HG02798 (cell line): ENCODE results near the gene SPATA32.

Experiments used
- ATAC-seq: cut with Tn5 transposase; IDR thresholded peaks from one replicate; pipeline ENCODE4 v1.9.1; 2021; ENCODE audit warnings: mild to moderate bottlenecking; ENCODE audit not compliant: unreplicated experiment, poor library complexity

SPATA32 gene

DNA sequence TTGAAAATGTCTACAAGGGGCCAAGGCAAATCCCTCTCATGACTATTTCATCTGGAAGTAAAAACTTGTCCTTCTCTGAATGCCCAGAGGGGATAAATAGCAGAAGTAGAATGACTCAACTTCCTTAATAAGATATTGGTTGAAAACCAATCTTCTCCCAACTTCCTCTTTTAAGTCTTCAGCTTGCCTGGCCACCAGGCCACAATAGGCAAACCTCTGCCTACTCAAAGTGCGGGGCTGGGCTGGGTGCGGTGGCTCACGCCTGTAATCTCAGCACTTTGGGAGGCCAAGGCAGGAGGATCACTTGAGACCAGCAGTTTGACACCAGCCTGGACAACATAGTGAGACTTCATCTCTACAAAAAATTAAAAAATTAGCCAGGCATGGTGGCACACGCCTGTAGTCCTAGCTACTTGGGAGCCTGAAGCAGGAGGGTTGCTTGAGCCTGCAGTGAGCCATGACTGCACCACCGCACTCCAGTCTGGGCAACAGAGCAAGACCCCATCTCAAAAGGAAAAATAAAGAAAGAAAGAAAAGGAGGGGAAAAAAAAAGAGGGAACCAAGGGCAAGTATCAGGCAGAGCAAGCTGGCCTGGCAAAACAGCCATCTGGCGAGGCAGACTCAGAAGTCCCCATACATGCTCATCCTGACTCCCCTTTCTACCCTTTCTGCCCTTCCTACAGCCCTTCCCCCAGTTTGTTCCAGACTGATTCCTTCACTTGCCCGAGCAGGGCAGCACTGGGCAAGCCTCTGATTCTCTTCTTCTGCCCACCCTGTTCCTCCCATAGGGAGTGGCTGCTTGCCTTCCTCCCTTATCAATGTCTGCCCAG is 34.3 kb upstream of the SPATA32 start:
- ATAC-seq, result peak; percentile 31

DNA sequence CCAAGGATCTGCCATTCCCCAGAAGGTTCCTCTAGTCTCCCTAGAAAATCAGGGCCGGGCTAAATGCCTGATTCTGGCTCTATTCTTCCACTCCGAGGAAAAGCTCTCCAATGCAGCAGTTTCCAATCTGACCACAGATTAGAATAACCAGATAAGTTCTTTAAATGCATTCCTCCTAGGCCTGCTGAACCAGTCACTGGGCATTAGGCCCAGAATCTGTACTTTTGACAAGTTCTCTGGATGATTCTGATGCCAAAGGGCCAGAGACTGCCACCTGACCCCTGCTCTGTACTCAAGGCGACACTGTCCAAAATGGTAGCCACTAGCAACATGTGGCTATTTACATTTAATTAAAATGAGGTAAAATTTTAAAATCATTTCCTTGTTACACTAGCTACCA is 32.6 kb upstream of the SPATA32 start:
- ATAC-seq, result no peak

DNA sequence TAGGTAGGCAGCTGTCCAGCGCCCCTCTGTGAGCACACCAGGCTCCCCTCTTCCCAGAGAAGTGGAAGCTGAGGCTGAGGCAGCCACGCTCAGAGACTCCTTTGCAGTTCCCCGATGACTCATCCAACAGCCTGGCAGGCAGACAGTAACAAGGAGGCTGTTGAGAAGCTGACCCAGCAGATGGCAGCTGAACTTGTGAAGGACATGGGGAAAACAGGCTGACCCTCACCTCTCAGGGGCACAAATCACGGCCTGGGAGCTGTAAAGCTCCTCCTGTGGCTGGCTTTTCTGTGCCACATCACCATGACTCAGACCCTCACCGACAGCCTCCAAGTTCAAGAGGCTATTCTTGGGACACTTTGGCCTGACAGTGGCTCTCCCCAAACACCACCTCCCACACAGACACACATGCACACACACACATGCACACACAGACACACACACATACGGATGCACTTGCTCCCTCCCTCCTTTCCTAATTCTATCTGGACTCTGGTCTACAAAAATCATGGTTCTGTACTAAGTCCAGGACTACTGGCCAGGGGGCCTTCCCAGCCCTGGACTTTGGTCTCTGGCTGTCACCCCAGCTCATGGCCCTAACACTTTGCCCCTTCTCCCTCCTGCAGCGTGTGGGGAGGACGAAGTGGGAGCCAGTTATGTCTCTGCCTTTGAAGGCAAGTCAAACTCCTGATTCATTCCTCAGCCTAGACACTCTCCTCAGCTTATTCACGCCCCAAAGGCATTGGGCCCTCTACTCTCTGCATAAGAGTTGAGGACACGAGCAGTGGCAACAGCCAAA is 31.7 kb upstream of the SPATA32 start:
- ATAC-seq, result peak; percentile 31

DNA sequence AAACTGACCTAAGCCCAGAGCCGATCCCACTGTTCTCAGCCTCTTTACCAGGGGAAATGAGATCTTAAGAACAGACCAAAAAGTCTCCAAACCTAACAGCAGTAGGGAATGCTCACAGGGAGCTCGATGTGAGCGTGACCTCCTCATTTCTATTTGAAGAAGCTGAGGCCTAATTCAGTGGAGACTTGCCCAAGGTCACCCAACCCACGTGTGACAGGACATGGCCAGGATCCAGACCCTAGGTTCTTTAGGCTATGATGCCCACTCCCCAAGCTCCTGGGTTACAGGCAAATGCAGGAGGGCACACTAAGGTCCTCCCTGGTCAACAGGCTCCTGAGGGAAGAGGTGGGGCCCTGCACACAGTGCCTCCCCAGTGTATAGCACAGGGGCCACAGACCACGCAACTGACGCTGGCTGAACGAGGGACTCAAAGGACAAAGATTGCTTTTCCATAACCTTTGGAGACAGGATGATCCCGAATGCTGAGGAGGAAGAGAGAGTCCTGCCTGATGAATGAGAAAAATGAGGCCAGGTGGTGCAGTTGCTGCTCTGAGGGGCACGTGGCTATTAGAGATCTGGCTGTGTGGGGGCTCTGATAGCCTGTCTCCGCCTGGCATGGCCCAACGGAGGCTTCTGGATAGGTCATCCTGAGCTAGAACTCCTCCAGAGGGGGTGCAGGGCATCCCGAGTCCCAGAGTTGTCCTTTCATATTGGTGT is 31.0 kb upstream of the SPATA32 start:
- ATAC-seq, result peak; percentile 13

DNA sequence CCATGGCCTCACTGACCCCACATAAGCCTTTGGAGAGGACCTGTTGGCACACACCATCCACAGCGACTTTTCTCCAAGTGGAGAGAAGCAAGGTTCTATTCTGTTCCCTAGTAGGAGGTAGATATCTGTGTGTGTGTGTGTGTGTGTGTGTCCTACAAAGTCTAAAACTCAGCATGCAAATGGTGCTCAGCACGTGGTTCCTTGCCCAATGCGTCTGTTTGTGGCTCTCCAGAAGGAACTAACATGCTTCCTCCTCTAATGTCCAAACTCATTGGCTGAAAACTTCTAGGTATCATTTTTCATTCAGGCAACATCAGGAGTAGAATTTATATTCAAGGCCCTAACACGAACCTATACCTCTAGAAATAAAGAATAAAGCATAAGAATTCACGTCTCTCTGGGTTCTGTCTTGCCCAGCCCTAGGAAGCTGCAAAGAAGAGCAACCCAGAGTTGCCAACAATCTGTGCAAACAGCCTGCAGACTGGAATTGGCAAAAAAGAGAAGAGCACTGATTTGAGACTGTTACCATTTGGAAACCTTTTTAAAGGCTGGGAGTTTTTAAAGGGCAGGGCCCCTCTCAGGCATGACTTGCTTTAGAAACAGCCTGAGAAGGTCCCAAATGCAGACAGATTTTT is 29.4 kb upstream of the SPATA32 start:
- ATAC-seq, result no peak

DNA sequence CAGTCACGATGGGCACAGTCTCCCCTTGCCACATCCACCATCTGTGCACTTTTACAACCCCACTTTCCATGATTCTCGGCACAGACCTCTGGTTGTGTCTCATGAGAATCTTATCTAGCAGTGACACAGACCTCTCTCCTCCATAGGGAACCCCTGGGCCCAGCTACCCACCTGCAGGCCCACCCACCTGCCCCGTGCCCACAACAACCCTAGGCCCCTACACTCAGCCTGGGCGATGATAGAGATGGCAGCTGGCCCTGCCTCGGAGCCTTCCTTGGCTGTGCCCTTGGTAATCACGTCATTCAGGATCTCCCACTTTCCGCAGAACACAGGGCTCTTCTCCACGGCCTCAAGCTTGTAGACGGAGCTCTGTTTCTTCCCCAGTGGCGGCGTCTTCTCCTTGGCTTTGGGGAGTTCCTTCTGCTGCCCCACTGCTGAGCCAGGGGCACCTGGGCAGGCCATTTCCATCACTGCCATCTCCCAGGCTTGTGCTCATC is 28.4 kb upstream of the SPATA32 start:
- no peak for ATAC-seq

DNA sequence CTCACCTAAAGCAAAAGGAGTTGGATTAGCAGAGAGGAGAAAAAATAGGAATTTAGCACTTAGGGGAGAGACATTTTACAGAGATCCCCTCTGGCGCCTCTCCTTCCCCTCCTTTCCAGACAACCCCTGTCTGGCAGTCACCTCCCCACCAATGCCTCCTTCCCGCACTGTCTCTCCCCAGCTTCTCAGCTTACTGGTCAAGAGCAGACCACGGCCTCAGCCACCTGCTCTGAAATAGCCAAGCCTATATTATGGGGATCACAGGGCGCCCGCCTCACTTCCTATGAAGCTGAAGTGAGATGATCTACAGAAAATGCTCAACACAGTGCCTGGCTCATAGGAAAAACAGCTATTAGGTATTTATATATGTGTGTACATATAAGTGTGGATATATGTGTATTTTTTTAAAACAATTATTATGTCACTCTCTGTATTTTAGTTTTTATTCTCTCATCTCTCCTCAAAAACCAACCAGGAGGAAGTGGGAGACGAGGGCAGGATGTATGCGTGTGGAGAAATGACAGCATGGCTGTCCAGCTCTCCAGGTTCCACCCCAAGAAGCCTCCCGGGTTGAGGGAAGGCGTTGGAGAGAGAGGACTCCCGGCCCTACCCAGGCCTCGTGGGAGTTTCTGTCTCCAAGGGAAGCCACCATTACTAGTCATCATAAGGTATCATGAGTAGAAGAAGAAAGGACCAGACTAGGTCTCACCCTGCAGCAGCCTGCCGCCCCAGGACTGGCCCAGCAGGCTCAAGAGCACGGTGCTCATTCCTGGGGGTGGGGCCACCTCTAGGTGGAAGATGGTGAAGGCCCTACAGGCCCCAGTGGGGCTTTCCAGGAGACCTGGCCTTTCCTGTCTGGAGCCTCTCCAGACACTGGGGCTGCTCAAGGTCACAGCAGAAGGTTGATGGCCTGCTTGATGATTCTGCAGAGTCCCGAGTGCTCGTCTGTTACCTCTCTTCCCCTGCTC is 27.7 kb upstream of the SPATA32 start:
- no peak for ATAC-seq

DNA sequence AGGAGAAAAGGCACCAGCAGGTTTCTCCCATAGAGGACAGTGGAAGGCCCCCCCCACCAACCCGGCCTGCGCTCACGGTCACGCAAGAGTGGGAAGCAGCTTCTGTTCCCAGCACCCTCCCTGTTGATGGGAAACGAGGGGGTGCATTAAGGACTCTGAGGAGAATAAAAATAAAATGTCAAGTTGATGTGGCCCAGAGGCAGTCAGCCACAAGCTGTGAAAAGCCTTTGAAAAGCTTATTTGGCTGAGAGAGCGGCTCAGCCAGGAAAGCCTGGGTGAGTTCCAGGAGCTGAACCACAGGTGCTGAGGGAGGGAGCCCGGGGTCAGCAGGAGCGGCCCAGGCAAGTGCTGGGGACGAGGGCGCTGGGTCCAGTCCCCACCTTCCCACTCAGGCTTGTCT is 26.9 kb upstream of the SPATA32 start:
- no peak for ATAC-seq

DNA sequence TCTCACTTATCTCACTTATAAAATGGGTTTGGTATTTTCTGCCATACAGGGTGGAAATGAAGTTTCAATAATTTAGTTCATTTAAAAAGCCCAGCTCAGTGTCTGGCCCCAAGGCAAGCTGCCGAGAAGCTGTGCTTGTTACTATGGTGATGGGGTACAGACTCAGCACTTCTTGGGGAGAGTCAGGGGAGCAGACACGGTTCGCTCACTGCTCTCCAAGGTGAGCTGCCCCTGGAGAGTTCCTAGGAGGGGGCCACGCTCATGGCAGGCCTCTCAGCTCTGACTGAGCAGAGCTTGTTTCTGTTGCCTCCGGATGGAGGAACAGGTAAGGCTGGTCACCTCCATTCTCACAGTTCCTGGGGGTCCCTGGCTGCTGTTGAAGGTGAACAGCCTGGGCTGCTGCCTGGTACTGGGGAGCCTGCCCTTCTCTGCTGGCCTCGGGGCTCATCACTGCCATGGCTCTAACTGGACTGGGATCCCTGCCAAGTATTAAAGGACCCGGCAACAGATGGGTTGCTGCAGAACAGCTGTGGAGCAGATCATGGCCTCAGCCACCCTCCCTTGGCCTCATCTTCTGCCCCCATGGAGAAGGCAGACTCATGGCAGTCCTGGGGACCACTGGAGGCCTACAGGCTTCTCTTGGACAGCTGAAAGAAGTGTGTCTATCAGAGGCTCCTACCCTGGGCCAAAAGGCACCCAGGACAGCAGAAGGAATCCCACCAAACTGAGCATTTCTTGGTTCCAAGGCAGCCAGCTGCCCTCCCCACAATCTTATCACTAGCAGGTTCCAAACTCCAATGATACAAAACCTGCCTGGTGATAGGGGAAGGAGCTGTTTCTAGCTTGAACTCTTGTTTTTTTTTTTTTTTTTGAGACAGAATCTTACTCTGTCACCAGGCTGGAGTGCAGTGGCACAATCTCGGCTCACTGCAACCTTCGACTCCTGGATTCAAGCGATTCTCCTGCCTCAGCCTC is 25.9 kb upstream of the SPATA32 start:
- no peak for ATAC-seq

DNA sequence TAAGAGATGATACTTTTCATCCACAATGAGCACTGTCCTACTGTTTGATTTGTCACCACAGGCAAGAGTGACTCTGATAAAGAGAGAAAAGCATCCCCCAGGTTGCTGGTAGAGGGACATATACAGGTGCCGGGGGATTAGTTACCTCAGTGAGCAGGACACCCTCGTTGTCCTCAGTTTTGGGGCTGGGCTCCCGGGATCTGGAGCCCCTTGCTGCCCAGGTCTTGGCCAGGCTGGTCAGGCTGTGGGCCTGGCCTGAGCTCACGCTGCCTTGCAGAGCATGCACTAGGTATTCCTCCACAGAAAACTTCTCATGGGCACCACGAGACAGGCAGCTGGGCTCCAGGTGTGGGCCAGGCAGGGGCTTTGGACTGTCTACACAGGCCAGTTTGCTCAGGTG is 24.4 kb upstream of the SPATA32 start:
- ATAC-seq, result no peak

DNA sequence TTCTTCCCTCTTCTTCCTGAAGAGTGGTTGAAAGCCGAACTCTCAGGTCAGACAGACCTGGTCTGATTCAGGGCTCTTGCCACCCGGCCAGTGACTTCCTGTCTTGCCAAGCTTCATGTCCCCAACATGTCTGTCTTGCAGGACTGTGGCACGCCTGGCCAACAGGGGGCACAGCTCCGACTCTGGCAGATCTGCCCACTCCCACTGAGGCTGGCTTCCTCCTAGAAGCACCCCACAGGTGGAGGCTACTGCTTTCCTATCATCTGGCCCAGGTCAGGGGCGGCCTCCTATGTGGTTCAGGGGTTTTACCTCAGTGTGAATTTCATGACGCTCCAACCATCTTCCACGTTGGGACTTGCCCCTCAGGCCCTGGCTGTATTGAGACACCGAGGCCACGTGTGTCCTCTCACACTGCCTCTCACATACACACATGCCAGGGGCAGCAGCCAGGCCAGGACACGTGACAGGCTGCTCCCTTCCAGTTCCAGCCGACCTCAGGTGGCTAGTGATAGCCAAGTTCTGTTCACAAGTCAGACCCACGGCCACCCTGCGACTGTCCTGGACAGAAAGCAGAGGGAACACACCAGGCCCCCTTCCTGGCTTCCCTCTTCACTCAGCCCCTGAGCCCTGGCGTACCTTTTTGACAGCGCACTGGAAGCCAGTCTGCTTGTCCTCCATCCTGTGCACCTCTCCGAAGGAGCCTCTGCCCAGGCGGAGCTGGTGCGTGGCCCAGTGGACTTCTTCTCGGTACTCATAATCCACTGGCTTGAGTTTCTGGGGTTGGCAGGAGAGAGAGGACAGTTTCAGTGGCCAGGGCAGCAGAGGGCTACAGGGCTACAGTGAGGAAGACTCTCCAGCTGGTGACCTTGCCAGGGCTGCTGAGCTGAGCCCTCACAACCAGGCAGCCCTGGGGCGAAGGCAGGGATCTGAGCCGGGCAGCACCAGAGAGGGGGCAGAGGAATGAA is 22.6 kb upstream of the SPATA32 start:
- no peak for ATAC-seq

DNA sequence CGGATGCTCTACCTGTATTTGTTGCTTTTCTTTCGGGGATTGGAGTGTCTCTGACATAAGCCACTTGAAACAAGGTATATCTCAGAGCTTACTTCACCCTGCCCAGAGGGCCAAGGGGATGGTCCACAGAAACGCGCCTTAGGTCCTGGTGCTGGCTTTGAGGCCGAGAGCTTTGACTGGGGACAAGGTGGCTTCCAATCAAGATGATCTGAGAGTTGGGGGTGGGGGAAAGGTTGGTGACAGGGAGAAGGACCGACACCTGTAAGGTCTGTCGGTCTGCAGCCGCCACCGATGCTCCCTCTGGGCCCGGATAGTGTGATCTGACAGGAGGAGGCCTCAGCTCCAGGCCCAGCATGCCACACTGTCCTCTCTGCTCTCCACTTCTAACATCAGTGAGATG is 21.8 kb upstream of the SPATA32 start:
- ATAC-seq, result no peak

DNA sequence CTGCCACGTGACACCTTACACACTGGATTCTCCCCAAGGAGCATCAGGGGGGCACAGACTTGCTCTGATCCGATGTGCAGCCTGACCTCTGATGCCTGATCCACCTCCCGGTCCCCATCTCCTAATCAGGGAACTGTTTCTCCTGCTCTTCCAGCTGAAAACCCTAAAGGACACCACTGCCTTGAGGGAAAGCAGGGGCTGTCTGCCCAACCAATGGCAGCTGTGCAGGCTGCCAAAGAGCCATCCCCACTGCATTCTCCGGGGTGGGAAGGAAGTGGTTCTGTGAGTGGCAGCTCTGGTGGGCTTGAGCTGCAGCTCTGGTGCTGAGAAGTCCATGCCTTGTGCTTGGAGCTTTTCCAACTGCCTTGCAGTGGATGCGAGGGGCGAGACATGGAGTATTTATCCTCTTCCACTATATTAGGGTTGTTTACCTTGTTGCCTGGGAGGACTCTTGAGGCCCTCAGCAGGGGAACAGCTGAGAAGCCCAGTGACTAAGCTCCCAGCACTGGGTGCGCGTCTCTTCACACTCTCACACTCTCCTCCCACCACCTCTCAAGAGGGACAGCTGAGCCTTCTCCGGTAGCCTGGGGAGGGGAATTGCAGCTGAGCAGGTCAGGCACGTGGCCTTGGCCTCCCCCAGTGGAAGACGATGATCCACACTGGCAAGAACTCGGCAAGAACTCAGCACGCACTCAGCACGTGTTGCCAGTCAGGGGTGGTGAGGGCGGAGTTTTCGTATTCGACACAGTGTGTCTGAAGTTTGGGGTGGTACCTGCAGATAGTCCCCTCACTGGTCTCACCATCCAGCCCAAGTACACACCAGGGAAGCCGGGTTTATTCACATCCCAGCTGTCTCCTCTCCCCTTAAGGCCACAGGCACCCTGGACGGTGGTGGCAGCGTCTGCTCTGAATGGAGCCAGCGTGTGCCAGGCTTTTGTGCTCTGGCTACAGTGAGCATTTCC is 21.1 kb upstream of the SPATA32 start:
- no peak for ATAC-seq

DNA sequence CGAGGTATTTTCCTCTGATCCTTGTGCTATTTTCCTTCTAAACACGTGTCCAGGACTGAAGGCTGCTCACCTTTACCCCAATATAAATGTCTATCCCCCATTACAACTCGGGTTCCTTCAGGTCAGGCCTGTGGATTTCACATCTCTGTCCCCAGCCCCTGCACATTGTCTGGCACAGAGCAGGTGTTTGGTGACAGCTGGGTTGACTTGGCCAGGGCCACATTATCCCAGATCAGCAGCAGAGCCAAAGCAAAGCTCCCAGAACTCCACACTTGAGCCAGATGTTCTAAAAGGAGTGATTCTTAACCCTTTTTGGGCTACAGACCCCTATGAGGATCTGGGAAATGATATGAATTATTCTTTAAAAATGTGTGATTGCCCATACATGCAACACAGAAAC is 18.0 kb upstream of the SPATA32 start:
- no peak for ATAC-seq

DNA sequence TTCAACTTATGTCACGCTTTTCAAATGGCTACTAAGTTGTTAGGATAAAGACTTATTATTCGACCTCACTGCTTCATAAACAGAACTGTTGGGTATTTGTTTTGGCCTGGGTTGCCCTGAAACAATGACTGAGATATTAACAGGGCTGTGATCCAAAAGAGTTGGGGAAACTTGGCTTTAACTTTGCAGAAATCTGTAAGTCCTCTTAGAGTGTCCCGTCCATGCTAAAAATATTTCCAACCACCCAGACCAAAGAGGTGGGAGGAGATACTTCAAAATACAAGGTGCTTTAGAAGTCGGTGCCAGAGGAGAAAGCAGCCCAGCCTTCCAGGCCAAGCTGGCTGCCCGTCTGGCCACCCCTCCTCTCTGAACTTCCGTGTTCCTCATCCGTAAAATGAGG is 16.1 kb upstream of the SPATA32 start:
- no peak for ATAC-seq
